ENCODE data around the gene EPAS1. TPM values are rescaled to one million over a fixed set of nuclear protein-coding genes. Genes with fewer than 3 reads are reported as not detected.

EPAS1 gene
- total and polyA plus RNA-seq, 2 donors: 42.8 to 163 TPM

- 70% methylated on average over 10 of the region's 10 CpGs for WGBS
Measured at GRCh38 chr2:46351750-46352138, 54.5 kb downstream of the EPAS1 start.

GRCh38 chr2:46352621-46353020 is 55.4 kb downstream of the EPAS1 start:
- no peak overlapping the region for H3K4me3 ChIP-seq (ENCODE audit: low read depth, low read length)
- WGBS: 88% methylated on average over 8 of the region's 8 CpGs
- H3K27ac ChIP-seq (ENCODE audit: low read depth): no peak overlapping the region
- peaks cover 1% of the 10 kb centered on the region for H3K36me3 ChIP-seq (ENCODE audit: insufficient read depth)
- no peak for DNase-seq (ENCODE audit: extremely low spot score)
- H3K4me1 ChIP-seq (ENCODE audit: insufficient read depth): no peaks in the 10 kb centered on the region

More at GRCh38 chr2:46351750-46352138, 54.5 kb downstream of the EPAS1 start:
- no peak overlapping the region for H3K27ac ChIP-seq (ENCODE audit: low read depth)
- H3K4me3 ChIP-seq (ENCODE audit: low read depth, low read length): no peak overlapping the region
- H3K4me1 ChIP-seq (ENCODE audit: insufficient read depth): no peaks in the 10 kb centered on the region
- DNase-seq (ENCODE audit: extremely low spot score): no peak
- H3K36me3 ChIP-seq (ENCODE audit: insufficient read depth): peaks cover 1% of the 10 kb centered on the region

GRCh38 chr2:46353509-46353908 is 56.3 kb downstream of the EPAS1 start:
- H3K27ac ChIP-seq (ENCODE audit: low read depth): no peak overlapping the region
- peaks cover 1% of the 10 kb centered on the region for H3K36me3 ChIP-seq (ENCODE audit: insufficient read depth)
- H3K4me3 ChIP-seq (ENCODE audit: low read depth, low read length): no peak overlapping the region
- H3K4me1 ChIP-seq (ENCODE audit: insufficient read depth): no peaks in the 10 kb centered on the region
- 98% methylated on average over 6 of the region's 6 CpGs for WGBS
- DNase-seq (ENCODE audit: extremely low spot score): no peak

GRCh38 chr2:46355756-46356155 is 58.5 kb downstream of the EPAS1 start:
- Histone ChIP-seq H3K27ac (ENCODE audit: low read depth) (no peak overlapping the region), H3K4me1 (ENCODE audit: insufficient read depth) (no peaks in the 10 kb centered on the region), H3K36me3 (ENCODE audit: insufficient read depth) (no peaks in the 10 kb centered on the region), H3K4me3 (ENCODE audit: low read depth, low read length) (no peak overlapping the region)
- no peak for DNase-seq (ENCODE audit: extremely low spot score)
- over 99% methylated on average over 3 of the region's 3 CpGs for WGBS

- H3K4me3 ChIP-seq (ENCODE audit: low read depth, low read length): no peak overlapping the region
- no peak for DNase-seq (ENCODE audit: extremely low spot score)
- WGBS: 98% methylated on average over 1 of the region's 1 CpG
- no peaks in the 10 kb centered on the region for H3K4me1 ChIP-seq (ENCODE audit: insufficient read depth)
- H3K27ac ChIP-seq (ENCODE audit: low read depth): no peak overlapping the region
- H3K36me3 ChIP-seq (ENCODE audit: insufficient read depth): no peaks in the 10 kb centered on the region
Measured at GRCh38 chr2:46356991-46357390, 59.8 kb downstream of the EPAS1 start.

- no peak for DNase-seq (ENCODE audit: extremely low spot score)
- Histone ChIP-seq H3K4me1 (ENCODE audit: insufficient read depth) (no peaks in the 10 kb centered on the region), H3K27ac (ENCODE audit: low read depth) (no peak overlapping the region), H3K36me3 (ENCODE audit: insufficient read depth) (no peaks in the 10 kb centered on the region), H3K4me3 (ENCODE audit: low read depth, low read length) (no peak overlapping the region)
- 98% methylated on average over 6 of the region's 6 CpGs for WGBS
Measured at GRCh38 chr2:46358713-46359112, 61.5 kb downstream of the EPAS1 start.

GRCh38 chr2:46360303-46360702 is 63.1 kb downstream of the EPAS1 start:
- no peak for DNase-seq (ENCODE audit: extremely low spot score)
- Histone ChIP-seq H3K36me3 (ENCODE audit: insufficient read depth) (no peaks in the 10 kb centered on the region), H3K4me1 (ENCODE audit: insufficient read depth) (no peaks in the 10 kb centered on the region), H3K4me3 (ENCODE audit: low read depth, low read length) (no peak overlapping the region), H3K27ac (ENCODE audit: low read depth) (no peak overlapping the region)
- WGBS: 82% methylated on average over 3 of the region's 3 CpGs

GRCh38 chr2:46361920-46362666 is 64.9 kb downstream of the EPAS1 start:
- H3K4me3 ChIP-seq (ENCODE audit: low read depth, low read length): no peak overlapping the region
- H3K27ac ChIP-seq (ENCODE audit: low read depth): no peak overlapping the region
- no peak for DNase-seq (ENCODE audit: extremely low spot score)
- no peaks in the 10 kb centered on the region for H3K36me3 ChIP-seq (ENCODE audit: insufficient read depth)
- H3K4me1 ChIP-seq (ENCODE audit: insufficient read depth): no peaks in the 10 kb centered on the region
- WGBS: 96% methylated on average over 6 of the region's 6 CpGs

GRCh38 chr2:46362667-46363012 is 65.4 kb downstream of the EPAS1 start:
- Histone ChIP-seq H3K4me1 (ENCODE audit: insufficient read depth) (no peaks in the 10 kb centered on the region), H3K36me3 (ENCODE audit: insufficient read depth) (no peaks in the 10 kb centered on the region), H3K4me3 (ENCODE audit: low read depth, low read length) (no peak overlapping the region), H3K27ac (ENCODE audit: low read depth) (no peak overlapping the region)
- no peak for DNase-seq (ENCODE audit: extremely low spot score)
- WGBS: 95% methylated on average over 4 of the region's 4 CpGs

GRCh38 chr2:46363535-46364170 is 66.4 kb downstream of the EPAS1 start:
- 72% methylated on average over 4 of the region's 4 CpGs for WGBS
- Histone ChIP-seq H3K4me3 (ENCODE audit: low read depth, low read length) (no peak overlapping the region), H3K36me3 (ENCODE audit: insufficient read depth) (no peaks in the 10 kb centered on the region), H3K27ac (ENCODE audit: low read depth) (no peak overlapping the region), H3K4me1 (ENCODE audit: insufficient read depth) (no peaks in the 10 kb centered on the region)
- DNase-seq (ENCODE audit: extremely low spot score): no peak

GRCh38 chr2:46364797-46365457 is 67.7 kb downstream of the EPAS1 start:
- H3K36me3 ChIP-seq (ENCODE audit: insufficient read depth): peaks cover 2% of the 10 kb centered on the region
- peak; percentile 26 for DNase-seq (ENCODE audit: extremely low spot score)
- H3K27ac ChIP-seq (ENCODE audit: low read depth): no peak overlapping the region
- H3K4me1 ChIP-seq (ENCODE audit: insufficient read depth): no peaks in the 10 kb centered on the region
- no peak overlapping the region for H3K4me3 ChIP-seq (ENCODE audit: low read depth, low read length)
- 64% methylated on average over 4 of the region's 4 CpGs for WGBS

- Histone ChIP-seq H3K4me3 (ENCODE audit: low read depth, low read length) (no peak overlapping the region), H3K27ac (ENCODE audit: low read depth) (no peak overlapping the region), H3K36me3 (ENCODE audit: insufficient read depth) (peaks cover 4% of the 10 kb centered on the region), H3K4me1 (ENCODE audit: insufficient read depth) (no peaks in the 10 kb centered on the region)
- WGBS: 87% methylated on average over 15 of the region's 15 CpGs
- DNase-seq (ENCODE audit: extremely low spot score): no peak
Measured at GRCh38 chr2:46365913-46366667, 68.9 kb downstream of the EPAS1 start.

- H3K4me3 ChIP-seq (ENCODE audit: low read depth, low read length): no peak overlapping the region
- 80% methylated on average over 9 of the region's 9 CpGs for WGBS
- DNase-seq (ENCODE audit: extremely low spot score): no peak
Measured at GRCh38 chr2:46366668-46367052, 69.5 kb downstream of the EPAS1 start.

More at GRCh38 chr2:46366668-46367052, 69.5 kb downstream of the EPAS1 start:
- Histone ChIP-seq H3K4me1 (ENCODE audit: insufficient read depth) (no peaks in the 10 kb centered on the region), H3K27ac (ENCODE audit: low read depth) (no peak overlapping the region), H3K36me3 (ENCODE audit: insufficient read depth) (peaks cover 4% of the 10 kb centered on the region)

All from urinary bladder (tissue), 4 donors.